PC-3 (cell line): ENCODE results near the gene SORBS2.

ENCODE experiments used
- EZH2 ChIP-seq: fragments of 300-600 bp; sonication (generic); IDR thresholded peaks from one replicate; pipeline ENCODE4 v1.6.1; 2017; ENCODE audit warnings: antibody characterized with exemption, mild to moderate bottlenecking, low read length; ENCODE audit not compliant: unreplicated experiment
- EZH2phosphoT487 ChIP-seq: fragments of 300-600 bp; sonication (generic); IDR thresholded peaks from 2 replicates; pipeline ENCODE4 v1.6.1; 2018; ENCODE audit warnings: mild to moderate bottlenecking, antibody characterized with exemption, low read length, borderline replicate concordance
- TF ChIP-seq, protein P1 (sequence below): fragments of 300-600 bp; sonication (generic); conservative IDR thresholded peaks from 2 replicates; pipeline ENCODE4 v1.5.1; 2017; ENCODE audit warnings: antibody characterized with exemption, low read depth, mild to moderate bottlenecking, low read length

GRCh38 chr4:185752872-185753271, 59.1 kb downstream of the SORBS2 start:
- TF ChIP-seq, protein P1, sequence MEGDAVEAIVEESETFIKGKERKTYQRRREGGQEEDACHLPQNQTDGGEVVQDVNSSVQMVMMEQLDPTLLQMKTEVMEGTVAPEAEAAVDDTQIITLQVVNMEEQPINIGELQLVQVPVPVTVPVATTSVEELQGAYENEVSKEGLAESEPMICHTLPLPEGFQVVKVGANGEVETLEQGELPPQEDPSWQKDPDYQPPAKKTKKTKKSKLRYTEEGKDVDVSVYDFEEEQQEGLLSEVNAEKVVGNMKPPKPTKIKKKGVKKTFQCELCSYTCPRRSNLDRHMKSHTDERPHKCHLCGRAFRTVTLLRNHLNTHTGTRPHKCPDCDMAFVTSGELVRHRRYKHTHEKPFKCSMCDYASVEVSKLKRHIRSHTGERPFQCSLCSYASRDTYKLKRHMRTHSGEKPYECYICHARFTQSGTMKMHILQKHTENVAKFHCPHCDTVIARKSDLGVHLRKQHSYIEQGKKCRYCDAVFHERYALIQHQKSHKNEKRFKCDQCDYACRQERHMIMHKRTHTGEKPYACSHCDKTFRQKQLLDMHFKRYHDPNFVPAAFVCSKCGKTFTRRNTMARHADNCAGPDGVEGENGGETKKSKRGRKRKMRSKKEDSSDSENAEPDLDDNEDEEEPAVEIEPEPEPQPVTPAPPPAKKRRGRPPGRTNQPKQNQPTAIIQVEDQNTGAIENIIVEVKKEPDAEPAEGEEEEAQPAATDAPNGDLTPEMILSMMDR, result no peak
- TF ChIP-seq EZH2 (no peak), EZH2phosphoT487 (no peak)
